MM.1S (cell line): ENCODE data around the gene SH3TC2.

ENCODE experiments used
- DNase-seq: peaks from one replicate; pipeline ENCODE4 v3.0.0-alpha.2; 2015
- H2AFZ ChIP-seq: fragments of 300-600 bp; sonication (generic); 2 replicates; pipeline ENCODE4 v1.6.0; 2016; ENCODE audit warnings: antibody characterized with exemption, low read length
- H3F3A ChIP-seq: fragments of 300-600 bp; sonication (generic); 2 replicates; pipeline ENCODE4 v1.6.1; 2016; ENCODE audit warnings: mild to moderate bottlenecking, antibody characterized with exemption, low read length, moderate library complexity, mixed read lengths; ENCODE audit not compliant: insufficient read depth
- H3K27ac ChIP-seq: fragments of 300-600 bp; sonication (generic); 2 replicates; pipeline ENCODE4 v1.5.1; 2016; ENCODE audit warnings: mild to moderate bottlenecking, low read length
- H3K27me3 ChIP-seq: fragments of 300-600 bp; sonication (generic); replicated peaks from 2 replicates; pipeline ENCODE4 v1.6.0; 2016; ENCODE audit warnings: low read length; ENCODE audit not compliant: insufficient read depth
- H3K36me3 ChIP-seq: fragments of 300-600 bp; sonication (generic); replicated peaks from 2 replicates; pipeline ENCODE4 v1.6.1; 2016; ENCODE audit warnings: mild to moderate bottlenecking, low read length, mixed read lengths; ENCODE audit not compliant: insufficient read depth
- H3K4me1 ChIP-seq: fragments of 300-600 bp; sonication (generic); 2 replicates; pipeline ENCODE4 v1.6.1; 2016; ENCODE audit warnings: low read length, mixed read lengths
- H3K4me2 ChIP-seq: fragments of 300-600 bp; sonication (generic); 2 replicates; pipeline ENCODE4 v1.6.0; 2016; ENCODE audit warnings: low read depth, low read length
- H3K4me3 ChIP-seq: fragments of 300-600 bp; sonication (generic); 2 replicates; pipeline ENCODE4 v1.5.1; 2016; ENCODE audit warnings: low read length, mixed read lengths
- H3K79me2 ChIP-seq: fragments of 300-600 bp; sonication (generic); 2 replicates; pipeline ENCODE4 v1.6.1; 2016; ENCODE audit warnings: mixed run types, low read length, mixed read lengths
- H3K9ac ChIP-seq: fragments of 300-600 bp; sonication (generic); 2 replicates; pipeline ENCODE4 v1.6.1; 2016; ENCODE audit warnings: low read length, mixed read lengths
- H3K9me2 ChIP-seq: fragments of 300-600 bp; sonication (generic); replicated peaks from 2 replicates; pipeline ENCODE4 v1.6.1; 2016; ENCODE audit warnings: mild to moderate bottlenecking, low read length, mixed read lengths; ENCODE audit not compliant: insufficient read depth
- H3K9me3 ChIP-seq: fragments of 300-600 bp; sonication (generic); replicated peaks from 2 replicates; pipeline ENCODE4 v1.6.1; 2016; ENCODE audit warnings: mild to moderate bottlenecking, low read length, mixed read lengths; ENCODE audit not compliant: insufficient read depth
- H4K20me1 ChIP-seq: fragments of 300-600 bp; sonication (generic); 2 replicates; pipeline ENCODE4 v1.6.1; 2016; ENCODE audit warnings: mild to moderate bottlenecking, low read length, moderate library complexity, mixed read lengths; ENCODE audit not compliant: insufficient read depth
- CTCF ChIP-seq: fragments of 300-600 bp; sonication (generic); IDR thresholded peaks from 2 replicates; pipeline ENCODE4 v1.5.1; 2016; ENCODE audit warnings: antibody characterized with exemption, low read length, mixed read lengths
- EZH2 ChIP-seq: fragments of 300-600 bp; sonication (generic); optimal IDR thresholded peaks from 2 replicates; pipeline ENCODE3; 2017; ENCODE audit warnings: low read depth, mild to moderate bottlenecking, antibody characterized with exemption, low read length, mixed read lengths
- EZH2phosphoT487 ChIP-seq: fragments of 300-600 bp; sonication (generic); IDR thresholded peaks from 2 replicates; pipeline ENCODE4 v1.6.1; 2018; ENCODE audit warnings: antibody characterized with exemption, low read length

SH3TC2 gene

GRCh38 chr5:149071756-149072155, 8.9 kb upstream of the SH3TC2 start:
- TF ChIP-seq EZH2phosphoT487, result no peak
- TF ChIP-seq CTCF, result no peak
- H3K36me3 ChIP-seq, result no peaks in the 10 kb centered on the region
- no peak for DNase-seq
- H3K9ac ChIP-seq, result no peak overlapping the region
- H4K20me1 ChIP-seq, result no peaks in the 10 kb centered on the region
- no peak overlapping the region for H3K4me3 ChIP-seq
- H3K9me2 ChIP-seq, result no peaks in the 10 kb centered on the region
- H3K4me2 ChIP-seq, result no peak overlapping the region
- H3K79me2 ChIP-seq, result no peaks in the 10 kb centered on the region
- no peaks in the 10 kb centered on the region for H3K9me3 ChIP-seq
- no peaks in the 10 kb centered on the region for H3F3A ChIP-seq
- no peaks in the 10 kb centered on the region for H3K27me3 ChIP-seq
- no peak overlapping the region for H2AFZ ChIP-seq
- no peak overlapping the region for H3K27ac ChIP-seq
- no peaks in the 10 kb centered on the region for H3K4me1 ChIP-seq

DNA sequence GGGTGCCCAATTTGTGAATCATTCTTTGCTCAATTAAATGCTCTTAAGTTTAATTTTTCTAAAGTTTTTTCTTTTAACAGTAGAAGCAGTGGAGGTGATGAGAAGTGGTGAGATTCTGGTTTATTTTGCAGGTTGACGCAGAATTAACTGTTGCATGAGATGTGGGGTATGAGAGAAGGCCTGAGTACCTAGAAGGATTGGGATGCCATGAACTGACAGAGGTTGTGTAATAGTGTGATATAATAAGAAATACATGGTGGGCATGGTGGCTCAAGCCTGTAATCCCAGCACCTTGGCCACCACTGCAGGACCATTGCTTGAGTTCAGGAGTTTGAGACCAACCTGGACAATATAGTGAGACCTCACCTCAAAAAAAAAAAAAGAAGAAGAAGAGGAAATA, 8.4 kb upstream of the SH3TC2 start:
- Histone ChIP-seq H3K4me2 (no peak overlapping the region), H3K36me3 (no peaks in the 10 kb centered on the region), H3F3A (no peaks in the 10 kb centered on the region), H3K27ac (no peak overlapping the region), H3K9ac (no peak overlapping the region), H3K9me3 (no peaks in the 10 kb centered on the region), H3K4me1 (no peaks in the 10 kb centered on the region), H3K9me2 (no peaks in the 10 kb centered on the region), H2AFZ (no peak overlapping the region), H3K27me3 (no peaks in the 10 kb centered on the region), H3K4me3 (no peak overlapping the region), H4K20me1 (no peaks in the 10 kb centered on the region), H3K79me2 (no peaks in the 10 kb centered on the region)
- TF ChIP-seq CTCF, result no peak
- TF ChIP-seq EZH2phosphoT487, result no peak
- no peak for TF ChIP-seq EZH2
- no peak for DNase-seq

GRCh38 chr5:149069711-149070110, 6.8 kb upstream of the SH3TC2 start:
- H2AFZ ChIP-seq, result no peak overlapping the region
- H3K27me3 ChIP-seq, result no peaks in the 10 kb centered on the region
- H3K79me2 ChIP-seq, result no peaks in the 10 kb centered on the region
- no peaks in the 10 kb centered on the region for H3K9me2 ChIP-seq
- H3F3A ChIP-seq, result no peaks in the 10 kb centered on the region
- no peak overlapping the region for H3K4me2 ChIP-seq
- H3K4me3 ChIP-seq, result no peak overlapping the region
- no peak overlapping the region for H3K27ac ChIP-seq
- H3K36me3 ChIP-seq, result no peaks in the 10 kb centered on the region
- H3K9me3 ChIP-seq, result no peaks in the 10 kb centered on the region
- no peaks in the 10 kb centered on the region for H3K4me1 ChIP-seq
- TF ChIP-seq EZH2phosphoT487 (no peak), CTCF (no peak), EZH2 (no peak)
- H4K20me1 ChIP-seq, result no peaks in the 10 kb centered on the region
- H3K9ac ChIP-seq, result no peak overlapping the region
- no peak for DNase-seq
